Activated T-helper 17 cell treated with anti-CD3 and anti-CD28 coated beads, Interleukin-2, amount 50 U/mL, for 72 hours (primary cell): ENCODE data around the gene ANKRD31. TPM values are rescaled to one million over a fixed set of nuclear protein-coding genes. Genes with fewer than 3 reads are reported as not detected.
A peak's percentile ranks its signal among the peaks of the same experiment; 100 is the strongest.

ENCODE experiments used
- ATAC-seq: fragments of 150-1000 bp; cut with Tn5 transposase; replicated peaks from 2 replicates; pipeline ENCODE4 v1.10.0; 2021; ENCODE audit warnings: mild to moderate bottlenecking, moderate library complexity
- H3K27ac Mint-ChIP-seq: one replicate; pipeline ENCODE4 v1.8.0; 2022; ENCODE audit warnings: mixed read lengths
- H3K27me3 Mint-ChIP-seq: one replicate; pipeline ENCODE4 v1.8.0; 2022; ENCODE audit warnings: mixed read lengths
- H3K36me3 Mint-ChIP-seq: one replicate; pipeline ENCODE4 v1.8.0; 2022; ENCODE audit warnings: low read depth, mild to moderate bottlenecking, mixed read lengths
- H3K4me1 Mint-ChIP-seq: one replicate; pipeline ENCODE4 v1.8.0; 2022; ENCODE audit warnings: mixed read lengths
- H3K4me3 Mint-ChIP-seq: one replicate; pipeline ENCODE4 v1.8.0; 2022; ENCODE audit warnings: mild to moderate bottlenecking, mixed read lengths
- H3K9me3 Mint-ChIP-seq: one replicate; pipeline ENCODE4 v1.8.0; 2022; ENCODE audit warnings: mixed read lengths
- total RNA-seq, 2 donors: library from RNA; stranded (reverse); gene quantifications; one replicate each; pipeline ENCODE4 v1.2.3, GENCODE V29; 2022

The ANKRD31 gene
- total RNA-seq, 2 donors from 2014 or later: 0.32 to 0.48 TPM

DNA sequence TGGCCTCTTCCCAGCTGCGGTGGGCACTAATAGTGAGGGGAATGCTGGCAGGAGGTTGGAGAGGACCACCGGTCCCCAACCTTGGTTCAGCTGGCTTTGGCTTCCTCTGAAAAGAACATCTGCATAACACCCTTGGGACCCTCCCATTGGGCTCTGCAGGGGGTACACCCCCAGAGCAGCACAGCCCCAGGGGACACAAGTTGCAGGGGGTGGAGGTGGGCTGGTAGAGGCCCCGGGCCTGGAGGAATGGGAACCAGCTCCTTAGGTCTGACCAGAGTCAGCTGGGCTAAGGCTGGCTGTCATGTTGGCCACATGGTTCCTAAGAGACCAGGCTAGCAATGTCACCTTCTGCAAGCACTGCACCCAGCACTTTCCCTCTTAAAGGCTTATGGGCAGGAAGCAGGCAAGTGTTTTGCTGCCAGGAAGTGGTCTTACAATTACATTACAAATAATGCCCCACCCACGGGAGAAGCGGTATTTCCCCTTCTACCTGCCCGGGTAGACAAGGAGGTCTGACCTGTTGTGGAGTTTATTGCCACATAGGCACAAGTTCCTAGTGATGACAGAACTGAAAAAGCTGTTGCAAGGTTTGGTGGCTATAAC is 202.4 kb downstream of the ANKRD31 start:
- Mint-ChIP-seq H3K4me1 (peaks cover 5% of the 10 kb centered on the region), H3K4me3 (no peak overlapping the region), H3K36me3 (no peaks in the 10 kb centered on the region), H3K9me3 (no peaks in the 10 kb centered on the region), H3K27ac (no peak overlapping the region), H3K27me3 (no peaks in the 10 kb centered on the region)
- peak; percentile 44 for ATAC-seq

DNA sequence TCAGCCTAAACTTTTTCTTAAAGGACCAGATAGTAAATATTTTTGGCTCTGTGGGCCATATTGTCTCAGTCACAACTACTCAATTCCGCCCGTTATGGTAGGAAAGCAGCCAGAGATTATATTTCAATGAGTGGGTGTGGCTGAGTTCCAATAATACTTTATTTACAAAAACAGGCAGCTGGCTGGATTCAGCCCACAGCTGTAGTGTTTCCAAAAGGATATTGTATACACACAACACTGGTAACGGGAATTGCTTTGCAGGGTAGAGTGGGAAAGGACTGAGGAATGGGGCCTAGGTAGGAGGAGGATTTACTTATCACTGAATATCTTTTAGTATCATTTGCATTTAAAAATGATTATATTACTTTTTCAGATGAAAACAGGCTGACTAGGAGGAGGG is 205.3 kb downstream of the ANKRD31 start:
- Mint-ChIP-seq H3K9me3 (no peaks in the 10 kb centered on the region), H3K4me1 (peaks cover 5% of the 10 kb centered on the region), H3K36me3 (no peaks in the 10 kb centered on the region), H3K27ac (no peak overlapping the region), H3K4me3 (no peak overlapping the region), H3K27me3 (no peaks in the 10 kb centered on the region)
- ATAC-seq: no peak

DNA sequence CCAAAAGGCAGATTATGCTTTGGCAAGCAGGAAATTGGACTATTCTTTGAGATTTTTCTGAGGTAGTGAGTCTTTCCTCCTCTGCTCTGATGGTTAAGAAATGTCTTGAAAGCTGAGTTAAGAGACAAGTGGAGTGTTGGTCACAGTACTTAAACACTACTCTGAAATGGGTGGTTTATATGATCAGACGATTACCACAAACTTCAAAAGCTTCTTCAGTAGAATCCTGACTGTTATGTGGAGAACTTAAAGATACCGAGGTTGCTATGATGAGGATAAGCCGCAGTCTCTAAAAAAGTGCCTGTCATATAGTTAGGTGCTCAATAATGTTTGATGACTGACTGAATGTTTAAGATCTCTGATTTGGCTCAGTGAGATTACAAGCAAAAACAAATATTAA is 208.6 kb downstream of the ANKRD31 start:
- Mint-ChIP-seq H3K4me1 (peaks cover 12% of the 10 kb centered on the region), H3K27ac (no peak overlapping the region), H3K36me3 (no peaks in the 10 kb centered on the region), H3K4me3 (no peak overlapping the region), H3K27me3 (no peaks in the 10 kb centered on the region), H3K9me3 (no peaks in the 10 kb centered on the region)
- no peak for ATAC-seq

DNA sequence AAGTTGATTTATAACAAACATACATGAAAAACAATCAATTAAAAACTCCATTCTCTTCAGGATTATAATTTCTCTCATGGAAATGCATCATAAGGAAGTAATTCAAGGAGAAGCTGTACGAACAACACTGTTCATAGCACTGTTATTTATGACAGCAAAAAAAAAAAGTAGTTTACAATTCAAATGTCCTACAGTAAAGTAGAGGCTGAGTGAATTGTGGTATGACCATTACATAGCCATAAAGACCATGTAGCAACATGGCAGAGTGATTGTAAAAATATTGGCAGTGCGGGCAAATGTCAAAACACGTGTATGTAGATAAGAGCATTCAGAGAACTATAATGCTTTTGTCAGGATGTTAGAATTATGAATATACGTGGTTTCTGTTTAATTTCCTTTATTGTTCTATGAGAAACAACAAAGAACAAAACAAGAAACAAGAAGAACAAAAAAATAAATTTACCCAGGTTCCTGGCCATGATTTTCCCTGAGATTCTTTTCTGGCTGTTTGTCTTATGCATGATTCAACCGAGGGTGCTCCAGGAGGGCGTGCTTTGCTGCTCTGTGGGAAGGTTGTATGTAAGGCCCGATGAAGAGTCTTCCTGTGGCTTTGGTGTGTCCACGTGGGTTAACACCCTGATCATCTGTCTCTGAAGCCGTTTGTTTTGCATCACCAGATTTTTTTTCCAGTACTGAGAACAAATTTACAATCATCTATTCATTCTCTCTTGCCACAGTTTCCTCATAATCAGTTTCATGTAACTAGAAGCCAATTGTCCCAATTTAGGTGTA is 213.1 kb downstream of the ANKRD31 start:
- ATAC-seq: peak; percentile 82
- Mint-ChIP-seq H3K4me1 (peaks cover 12% of the 10 kb centered on the region), H3K27me3 (no peaks in the 10 kb centered on the region), H3K27ac (no peak overlapping the region), H3K4me3 (peak overlapping the region; percentile 6), H3K36me3 (no peaks in the 10 kb centered on the region), H3K9me3 (no peaks in the 10 kb centered on the region)

DNA sequence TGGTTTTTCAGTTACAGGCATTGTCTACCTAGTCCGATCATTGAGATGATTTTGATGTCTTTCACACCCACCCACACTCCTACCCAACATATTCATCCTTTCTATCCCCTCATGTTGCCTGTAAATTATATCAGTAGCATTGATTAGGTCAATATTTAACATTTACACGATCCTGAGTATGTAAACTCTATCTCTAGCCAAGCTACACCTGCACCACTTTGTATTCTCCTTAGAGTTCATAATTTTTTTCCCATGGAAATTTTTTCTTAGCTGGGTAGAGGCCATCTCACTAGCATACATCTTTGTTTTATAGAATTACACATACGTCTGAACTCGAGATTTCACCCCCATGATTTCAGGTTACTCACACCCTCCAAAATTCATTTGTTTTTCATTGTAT is 214.9 kb downstream of the ANKRD31 start:
- Mint-ChIP-seq H3K4me1 (peaks cover 12% of the 10 kb centered on the region), H3K4me3 (no peak overlapping the region), H3K9me3 (no peaks in the 10 kb centered on the region), H3K27me3 (peaks cover 3% of the 10 kb centered on the region), H3K27ac (no peak overlapping the region), H3K36me3 (no peaks in the 10 kb centered on the region)
- ATAC-seq: no peak

DNA sequence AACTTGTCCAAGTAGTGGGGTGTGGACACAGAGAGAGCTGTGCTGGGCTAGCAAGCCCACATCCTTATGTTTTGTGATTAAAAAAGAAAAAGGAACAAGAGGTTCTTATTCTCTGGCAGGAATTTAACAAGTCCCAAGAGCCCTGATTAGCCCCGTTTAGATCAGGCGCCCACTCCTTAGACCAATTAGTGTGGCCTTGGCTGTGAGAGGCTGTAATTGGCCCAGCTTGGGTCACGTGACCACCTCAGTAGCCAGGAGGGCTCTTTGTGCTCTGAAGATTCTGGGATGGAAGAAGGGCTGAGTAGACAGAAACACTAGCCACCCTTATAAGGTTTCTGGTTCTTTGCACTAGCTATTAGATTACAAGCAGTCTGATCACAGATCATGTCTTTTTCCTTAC is 215.5 kb downstream of the ANKRD31 start:
- no peaks in the 10 kb centered on the region for H3K9me3 Mint-ChIP-seq
- ATAC-seq: no peak
- no peak overlapping the region for H3K27ac Mint-ChIP-seq
- H3K27me3 Mint-ChIP-seq: peaks cover 3% of the 10 kb centered on the region
- peaks cover 12% of the 10 kb centered on the region for H3K4me1 Mint-ChIP-seq
- H3K36me3 Mint-ChIP-seq: no peaks in the 10 kb centered on the region
- H3K4me3 Mint-ChIP-seq: no peak overlapping the region

DNA sequence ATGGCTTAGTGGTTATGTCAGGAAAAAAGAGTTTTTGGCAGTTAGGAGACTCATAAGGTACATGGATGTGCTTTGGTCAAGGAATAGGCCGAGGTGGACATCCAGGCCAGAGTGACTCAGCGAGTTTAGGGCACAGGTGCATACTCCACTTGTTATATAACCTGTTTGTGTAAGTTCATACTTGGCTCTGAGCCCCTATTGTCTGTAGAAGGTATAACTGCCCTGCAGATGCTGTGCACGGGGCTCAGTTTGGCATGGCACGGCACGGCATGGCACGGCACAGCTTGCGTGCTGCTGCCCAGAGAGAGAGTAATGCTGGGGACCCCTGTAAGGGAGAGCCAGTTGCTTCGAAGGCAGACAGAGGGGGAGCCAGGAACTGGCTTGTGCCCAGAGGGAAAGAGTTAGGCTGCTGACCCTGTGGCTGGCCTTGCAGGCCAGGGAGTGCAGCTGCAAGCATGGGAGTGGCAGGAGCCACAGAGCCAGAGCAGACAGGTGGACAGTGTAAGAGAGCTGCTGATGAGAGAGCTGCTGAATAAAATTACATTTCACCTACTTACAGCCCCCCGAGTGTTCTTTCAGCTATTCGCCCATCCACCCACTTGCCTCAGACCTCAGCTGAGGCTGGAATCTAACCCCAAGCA is 216.5 kb downstream of the ANKRD31 start:
- H3K4me1 Mint-ChIP-seq: peaks cover 12% of the 10 kb centered on the region
- no peak overlapping the region for H3K27ac Mint-ChIP-seq
- peaks cover 3% of the 10 kb centered on the region for H3K27me3 Mint-ChIP-seq
- H3K4me3 Mint-ChIP-seq: no peak overlapping the region
- no peaks in the 10 kb centered on the region for H3K36me3 Mint-ChIP-seq
- H3K9me3 Mint-ChIP-seq: no peaks in the 10 kb centered on the region
- no peak for ATAC-seq

DNA sequence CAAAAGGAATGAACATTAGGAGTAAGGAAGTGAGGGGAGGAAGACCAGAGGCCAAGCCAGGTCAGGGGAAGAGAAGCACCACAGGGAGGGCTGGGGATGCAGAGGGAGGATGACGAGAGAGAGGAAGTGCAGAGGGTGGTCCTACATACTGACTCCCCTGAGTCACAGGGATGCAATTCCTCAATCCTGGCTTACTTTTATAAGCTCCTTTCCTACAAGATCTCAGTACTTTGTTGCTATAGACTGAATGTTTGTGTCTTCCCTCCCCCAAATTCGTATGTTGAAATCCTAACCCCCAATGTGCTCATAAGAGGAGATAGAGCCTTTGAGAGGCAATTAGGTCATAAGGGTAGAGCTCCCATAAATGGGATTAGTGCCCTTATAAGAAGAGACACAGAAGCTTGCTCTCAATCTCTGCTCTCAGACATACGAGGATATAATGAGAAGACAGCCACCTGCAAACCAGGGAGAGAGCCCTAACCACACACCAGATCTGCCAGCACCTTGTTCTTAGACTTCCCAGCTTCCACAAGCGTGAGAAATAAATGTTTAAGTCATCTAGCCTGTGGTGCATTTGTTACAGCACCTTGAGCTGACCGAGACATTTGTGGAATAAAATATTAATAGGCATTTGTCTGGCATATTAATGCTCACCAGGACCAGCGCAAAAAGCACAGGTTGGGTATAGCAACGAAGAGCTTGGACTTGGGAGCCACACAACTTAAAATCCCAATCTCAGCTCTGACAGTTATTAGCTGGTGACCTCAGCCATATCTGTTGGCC is 217.7 kb downstream of the ANKRD31 start:
- Mint-ChIP-seq H3K27ac (no peak overlapping the region), H3K4me3 (no peak overlapping the region)

More for the DNA sequence above, 217.7 kb downstream of the ANKRD31 start:
- Mint-ChIP-seq H3K9me3 (no peaks in the 10 kb centered on the region), H3K36me3 (no peaks in the 10 kb centered on the region), H3K27me3 (peaks cover 3% of the 10 kb centered on the region), H3K4me1 (peaks cover 8% of the 10 kb centered on the region)
- ATAC-seq: no peak

Other genes starting within 250 kb of the ANKRD31 start
- gene GCNT4, start 184.3 kb downstream of the ANKRD31 start, total RNA-seq: 1 to 10 TPM in 1 of 2 donors, under 1 TPM in 1; 0.91 to 3.9 TPM
- gene HMGCR, start 100.3 kb upstream of the ANKRD31 start, total RNA-seq: 10 to 100 TPM; 47.3 to 49.4 TPM